ENCODE data around the gene VPS4A. TPM values are rescaled to one million over a fixed set of nuclear protein-coding genes. Genes with fewer than 3 reads are reported as not detected.

Gene VPS4A
- total RNA-seq, 3 donors from 2014 or later, result 35.9 to 39.6 (median 36.3) TPM

GRCh38 chr16:69315486-69316311, 4.5 kb downstream of the VPS4A start:
- no peaks in the 10 kb centered on the region for H3K9me3 ChIP-seq
- peaks cover 10% of the 10 kb centered on the region for H3K36me3 ChIP-seq (ENCODE audit: low read depth)
- intact Hi-C loops (cut with DNase I, micrococcal nuclease), result no loop called here
- no peak overlapping the region for H3K4me3 ChIP-seq
- no peak for DNase-seq
- no peak for TF ChIP-seq CTCF (IDR thresholded peaks at IDR 0.05)
- peaks cover 14% of the 10 kb centered on the region for H3K4me1 ChIP-seq (ENCODE audit: low read depth)
- ATAC-seq, result no peak

GRCh38 chr16:69316595-69317034, 5.5 kb downstream of the VPS4A start:
- Histone ChIP-seq H3K4me1 (ENCODE audit: low read depth) (peaks cover 12% of the 10 kb centered on the region), H3K4me3 (no peak overlapping the region), H3K9me3 (no peaks in the 10 kb centered on the region), H3K36me3 (ENCODE audit: low read depth) (peaks cover 19% of the 10 kb centered on the region)
- no peak for TF ChIP-seq CTCF (IDR thresholded peaks at IDR 0.05)
- intact Hi-C loops (cut with DNase I, micrococcal nuclease), result no loop called here
- DNase-seq (no peak), ATAC-seq (no peak)

DNA sequence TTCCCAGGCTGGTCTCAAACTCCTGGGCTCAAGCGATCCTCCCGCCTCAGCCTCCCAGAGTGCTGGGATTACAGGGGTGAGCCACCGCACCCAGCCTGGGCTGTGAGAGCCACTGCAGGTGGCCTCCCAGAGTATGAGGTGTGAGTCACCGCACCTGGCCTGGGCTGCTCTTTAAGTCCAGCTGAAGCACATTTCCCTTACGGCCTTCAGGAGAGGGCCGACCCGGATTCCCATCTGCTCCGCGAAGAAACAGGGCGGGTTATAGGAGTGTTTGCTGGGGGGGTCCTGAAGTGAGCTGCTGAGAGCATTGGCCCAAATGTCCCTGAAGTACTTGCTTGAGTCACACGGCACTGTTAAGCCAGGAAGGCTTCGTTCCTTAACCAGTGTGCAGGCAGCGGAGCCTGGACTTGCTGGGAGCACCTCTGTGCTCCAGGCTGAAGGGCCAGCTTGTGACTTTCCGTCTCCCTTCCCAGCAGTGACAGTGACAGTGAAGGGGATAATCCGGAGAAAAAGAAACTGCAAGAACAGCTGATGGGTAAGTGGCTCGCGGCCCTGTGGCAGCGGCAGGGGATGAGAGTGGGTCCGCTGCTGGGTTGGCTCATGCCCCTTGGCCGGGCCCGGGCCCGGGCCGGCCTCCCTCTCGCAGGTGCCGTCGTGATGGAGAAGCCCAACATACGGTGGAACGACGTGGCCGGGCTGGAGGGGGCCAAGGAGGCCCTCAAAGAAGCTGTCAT, 7.2 kb downstream of the VPS4A start:
- no peak for TF ChIP-seq CTCF (IDR thresholded peaks at IDR 0.05)
- DNase-seq, result no peak
- Histone ChIP-seq H3K4me3 (no peak overlapping the region), H3K9me3 (no peaks in the 10 kb centered on the region), H3K36me3 (ENCODE audit: low read depth) (peaks cover 19% of the 10 kb centered on the region), H3K4me1 (ENCODE audit: low read depth) (no peaks in the 10 kb centered on the region)
- intact Hi-C loops (cut with DNase I, micrococcal nuclease), result no loop called here
- no peak for ATAC-seq

- peaks cover under 1% of the 10 kb centered on the region for H3K4me1 ChIP-seq (ENCODE audit: low read depth)
- TF ChIP-seq CTCF (IDR thresholded peaks at IDR 0.05), result no peak
- ATAC-seq (no peak), DNase-seq (no peak)
- H3K4me3 ChIP-seq, result no peak overlapping the region
- intact Hi-C loops (cut with DNase I, micrococcal nuclease), result no loop called here
- H3K9me3 ChIP-seq, result no peaks in the 10 kb centered on the region
- H3K36me3 ChIP-seq (ENCODE audit: low read depth), result peaks cover 21% of the 10 kb centered on the region
Observed at GRCh38 chr16:69318911-69319289, 7.8 kb downstream of the VPS4A start.

- no peak for TF ChIP-seq CTCF (IDR thresholded peaks at IDR 0.05)
- Histone ChIP-seq H3K36me3 (ENCODE audit: low read depth) (peaks cover 23% of the 10 kb centered on the region), H3K4me1 (ENCODE audit: low read depth) (peaks cover 6% of the 10 kb centered on the region), H3K9me3 (no peaks in the 10 kb centered on the region), H3K4me3 (no peak overlapping the region)
- ATAC-seq (no peak), DNase-seq (no peak)
- intact Hi-C loops (cut with DNase I, micrococcal nuclease), result no loop called here
Observed at GRCh38 chr16:69319381-69319780, 8.2 kb downstream of the VPS4A start.

All from mucosa of descending colon (tissue), 3 donors.